Central memory CD8-positive, alpha-beta T cell (primary cell): ENCODE data around the gene GABRG2.

ENCODE experiments used
- ATAC-seq: fragments of 150-1000 bp; cut with Tn5 transposase; replicated peaks from 2 replicates; pipeline ENCODE4 v1.10.0; 2022; ENCODE audit warnings: mild to moderate bottlenecking, moderate FRiP score, moderate number of reproducible peaks; ENCODE audit not compliant: poor library complexity, severe bottlenecking; ENCODE audit errors: extremely low read depth
- DNase-seq, 2 donors: peaks; one replicate each; pipeline ENCODE4 v3.0.0; 2021; ENCODE audit warnings: low spot score in 2 of 2
- H3K27ac Mint-ChIP-seq: one replicate; pipeline ENCODE4 v1.8.0; 2022; ENCODE audit warnings: low read depth, mild to moderate bottlenecking, moderate library complexity, mixed read lengths
- H3K27me3 Mint-ChIP-seq: one replicate; pipeline ENCODE4 v1.8.0; 2022; ENCODE audit warnings: mixed read lengths
- H3K36me3 Mint-ChIP-seq: one replicate; pipeline ENCODE4 v1.8.0; 2022; ENCODE audit warnings: mild to moderate bottlenecking, moderate library complexity, mixed read lengths; ENCODE audit not compliant: insufficient read depth
- H3K4me1 Mint-ChIP-seq: one replicate; pipeline ENCODE4 v1.8.0; 2022; ENCODE audit warnings: mixed read lengths
- H3K4me3 Mint-ChIP-seq: one replicate; pipeline ENCODE4 v1.8.0; 2022; ENCODE audit warnings: mild to moderate bottlenecking, moderate library complexity, mixed read lengths
- H3K9me3 Mint-ChIP-seq: one replicate; pipeline ENCODE4 v1.8.0; 2022; ENCODE audit warnings: mixed read lengths

Gene GABRG2

DNA sequence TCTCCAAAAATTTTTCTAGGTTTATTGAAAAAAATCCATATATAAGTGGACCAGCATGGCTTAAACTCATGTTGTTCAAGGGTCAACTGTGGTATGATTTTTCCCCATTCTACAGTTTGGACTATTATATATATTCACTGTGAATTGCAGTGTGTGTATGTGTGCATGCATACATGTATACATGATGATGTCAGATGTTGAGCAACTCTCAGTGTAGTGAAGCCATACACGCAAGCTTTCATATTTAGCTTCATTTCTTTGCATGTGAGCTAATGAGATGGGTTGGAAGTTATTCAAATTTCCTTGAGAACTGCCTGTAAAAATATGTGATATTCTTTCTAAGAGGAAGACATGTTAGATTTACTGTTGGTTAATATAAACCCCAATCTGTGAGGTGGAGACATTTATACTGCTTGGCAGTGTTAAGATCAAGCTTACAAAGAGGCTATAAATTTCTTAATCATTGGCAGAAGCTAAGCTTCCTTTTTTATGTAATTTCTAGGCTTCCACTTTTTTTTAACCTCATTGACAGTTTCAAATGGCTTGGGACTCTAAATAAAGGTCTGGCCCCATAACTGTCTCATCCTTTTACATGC lies 134.8 kb downstream of the GABRG2 start:
- Mint-ChIP-seq H3K4me1 (no peaks in the 10 kb centered on the region), H3K27me3 (no peaks in the 10 kb centered on the region), H3K27ac (no peak overlapping the region), H3K4me3 (no peak overlapping the region), H3K9me3 (peaks cover 18% of the 10 kb centered on the region), H3K36me3 (no peaks in the 10 kb centered on the region)
- DNase-seq = no peak
- no peak for ATAC-seq
